ENCODE data around the gene LMTK2.
A peak's percentile ranks its signal among the peaks of the same experiment; 100 is the strongest.

LMTK2 gene

GRCh38 chr7:98078197-98078870 is 28.3 kb upstream of the LMTK2 start:
- H3K9ac ChIP-seq, result no peak overlapping the region
- TF ChIP-seq Cebpa-rat (IDR thresholded peaks at IDR 0.05), result no peak

GRCh38 chr7:98079891-98080648 is 26.6 kb upstream of the LMTK2 start:
- no peaks in the 10 kb centered on the region for H3K36me3 ChIP-seq
- H3K27ac ChIP-seq, result no peak overlapping the region
- peaks cover 0 to 6% (median 4%) of the 10 kb centered on the region in 11 experiments; a peak in 10 of 22 replicates for H3K9me3 ChIP-seq (replicated peaks in 1 of 11)
- H3K4me2 ChIP-seq, result no peak overlapping the region
- no peaks in the 10 kb centered on the region for H4K20me1 ChIP-seq
- H3K9ac ChIP-seq, result no peak overlapping the region
- no peak for TF ChIP-seq Cebpa-rat (IDR thresholded peaks at IDR 0.05)
- H3K27me3 ChIP-seq, result no peaks in the 10 kb centered on the region
- no peak overlapping the region for H3K4me3 ChIP-seq
- peaks cover 0 to 8% (median 4%) of the 10 kb centered on the region in 10 experiments; a peak in 10 of 20 replicates for H3K4me1 ChIP-seq

More at GRCh38 chr7:98078197-98078870, 28.3 kb upstream of the LMTK2 start:
- no peak overlapping the region for H3K4me3 ChIP-seq
- H3K27ac ChIP-seq, result no peak overlapping the region
- no peaks in the 10 kb centered on the region for H4K20me1 ChIP-seq
- H3K36me3 ChIP-seq, result no peaks in the 10 kb centered on the region
- no peak overlapping the region for H3K4me2 ChIP-seq
- H3K27me3 ChIP-seq, result no peaks in the 10 kb centered on the region
- H3K9me3 ChIP-seq (replicated peaks in 1 of 11), result peaks cover 0 to 11% (median 11%) of the 10 kb centered on the region in 11 experiments; a peak in 11 of 22 replicates
- no peaks in the 10 kb centered on the region for H3K4me1 ChIP-seq

DNA sequence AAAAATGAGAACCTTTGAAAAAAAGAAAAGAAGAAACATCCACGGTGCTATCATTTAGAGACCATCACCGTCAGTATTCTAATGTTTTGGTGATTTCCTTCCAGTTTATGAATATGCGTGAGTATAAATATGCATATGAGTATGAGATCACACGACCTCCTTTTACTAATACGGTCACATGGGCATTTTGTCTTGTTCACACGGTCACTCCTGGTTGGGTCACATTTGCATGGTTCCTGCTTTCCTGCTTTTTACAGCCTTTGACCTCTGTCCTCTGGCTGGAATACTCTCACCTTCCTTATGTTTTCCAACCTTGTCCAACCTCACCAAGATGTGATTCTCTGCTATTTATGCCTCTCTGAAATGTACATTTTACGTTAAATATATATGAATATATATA is 25.3 kb upstream of the LMTK2 start:
- Histone ChIP-seq H4K20me1 (no peaks in the 10 kb centered on the region), H3K36me3 (no peaks in the 10 kb centered on the region), H3K27ac (no peak overlapping the region), H3K9ac (no peak overlapping the region), H3K4me1 (peaks cover 0 to 12% (median 4%) of the 10 kb centered on the region in 10 experiments; a peak in 10 of 20 replicates), H3K27me3 (no peaks in the 10 kb centered on the region), H3K4me2 (no peak overlapping the region), H3K9me3 (replicated peaks in 1 of 11) (no peaks in the 10 kb centered on the region), H3K4me3 (no peak overlapping the region)
- no peak for TF ChIP-seq Cebpa-rat (IDR thresholded peaks at IDR 0.05)

DNA sequence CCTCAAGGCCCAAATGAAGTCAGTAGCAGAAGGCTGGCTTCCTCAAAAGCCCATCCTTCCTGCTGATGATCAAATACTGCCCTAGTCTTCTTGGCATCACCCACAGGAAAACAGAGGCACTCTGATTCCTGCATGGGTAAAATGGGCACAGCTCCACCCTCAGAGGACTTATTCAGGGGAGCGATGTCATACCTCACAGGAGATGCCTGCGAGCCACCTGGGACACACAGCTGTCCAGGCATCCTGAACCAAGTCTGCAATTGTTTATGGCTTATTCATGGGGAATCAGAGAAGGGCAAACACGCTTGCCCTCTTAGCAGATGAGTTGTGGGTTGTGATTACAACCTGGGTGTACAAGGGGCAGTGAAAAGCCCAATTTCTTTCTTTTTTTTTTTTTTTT is 22.0 kb upstream of the LMTK2 start:
- H3K4me3 ChIP-seq, result no peak overlapping the region
- H3K9ac ChIP-seq, result no peak overlapping the region
- peaks cover 0 to 14% (median 4%) of the 10 kb centered on the region in 10 experiments; a peak in 10 of 20 replicates for H3K4me1 ChIP-seq
- no peak overlapping the region for H3K27ac ChIP-seq
- H3K36me3 ChIP-seq, result no peaks in the 10 kb centered on the region
- H3K27me3 ChIP-seq, result no peaks in the 10 kb centered on the region
- no peak for TF ChIP-seq Cebpa-rat (IDR thresholded peaks at IDR 0.05)
- H3K9me3 ChIP-seq (replicated peaks in 1 of 11), result no peaks in the 10 kb centered on the region
- H3K4me2 ChIP-seq, result peak overlapping the region in 4 of 11 experiments; percentile 1 to 42 (median 24); a peak in 4 of 22 replicates
- H4K20me1 ChIP-seq, result no peaks in the 10 kb centered on the region

GRCh38 chr7:98085674-98086073 is 21.0 kb upstream of the LMTK2 start:
- no peaks in the 10 kb centered on the region for H4K20me1 ChIP-seq
- no peaks in the 10 kb centered on the region for H3K36me3 ChIP-seq
- H3K4me2 ChIP-seq, result no peak overlapping the region
- peaks cover 0 to 14% (median 4%) of the 10 kb centered on the region in 10 experiments; a peak in 10 of 20 replicates for H3K4me1 ChIP-seq
- peak overlapping the region in 1 of 11 experiments; percentile 7; a peak in 1 of 22 replicates for H3K27ac ChIP-seq
- no peak overlapping the region for H3K4me3 ChIP-seq
- no peak overlapping the region for H3K9ac ChIP-seq
- TF ChIP-seq Cebpa-rat (IDR thresholded peaks at IDR 0.05), result no peak
- H3K27me3 ChIP-seq, result no peaks in the 10 kb centered on the region
- no peaks in the 10 kb centered on the region for H3K9me3 ChIP-seq (replicated peaks in 1 of 11)

GRCh38 chr7:98086281-98086718 is 20.4 kb upstream of the LMTK2 start:
- H3K4me1 ChIP-seq, result peaks cover 0 to 14% (median 4%) of the 10 kb centered on the region in 10 experiments; a peak in 10 of 20 replicates

GRCh38 chr7:98088109-98088508 is 18.6 kb upstream of the LMTK2 start:
- H3K4me2 ChIP-seq, result no peak overlapping the region
- no peaks in the 10 kb centered on the region for H4K20me1 ChIP-seq
- TF ChIP-seq Cebpa-rat (IDR thresholded peaks at IDR 0.05), result no peak

More at GRCh38 chr7:98086281-98086718, 20.4 kb upstream of the LMTK2 start:
- no peak for TF ChIP-seq Cebpa-rat (IDR thresholded peaks at IDR 0.05)
- H3K9ac ChIP-seq, result no peak overlapping the region
- no peaks in the 10 kb centered on the region for H3K27me3 ChIP-seq
- H4K20me1 ChIP-seq, result no peaks in the 10 kb centered on the region
- H3K27ac ChIP-seq, result peak overlapping the region in 2 of 11 experiments; percentile 7 to 14; a peak in 1 of 22 replicates
- H3K9me3 ChIP-seq (replicated peaks in 1 of 11), result no peaks in the 10 kb centered on the region
- H3K4me3 ChIP-seq, result no peak overlapping the region
- no peaks in the 10 kb centered on the region for H3K36me3 ChIP-seq
- H3K4me2 ChIP-seq, result no peak overlapping the region

GRCh38 chr7:98090116-98090515 is 16.5 kb upstream of the LMTK2 start:
- peaks cover 0 to 6% (median 0%) of the 10 kb centered on the region in 10 experiments; a peak in 3 of 20 replicates for H3K4me1 ChIP-seq
- H3K4me3 ChIP-seq, result no peak overlapping the region
- TF ChIP-seq Cebpa-rat (IDR thresholded peaks at IDR 0.05), result no peak
- no peaks in the 10 kb centered on the region for H3K36me3 ChIP-seq
- peaks cover 5 to 23% (median 15%) of the 10 kb centered on the region in 11 experiments; a peak in 13 of 22 replicates for H3K9me3 ChIP-seq (replicated peaks in 1 of 11)
- no peak overlapping the region for H3K27ac ChIP-seq
- no peaks in the 10 kb centered on the region for H4K20me1 ChIP-seq
- no peak overlapping the region for H3K4me2 ChIP-seq
- no peak overlapping the region for H3K9ac ChIP-seq
- no peaks in the 10 kb centered on the region for H3K27me3 ChIP-seq

More at GRCh38 chr7:98088109-98088508, 18.6 kb upstream of the LMTK2 start:
- Histone ChIP-seq H3K36me3 (no peaks in the 10 kb centered on the region), H3K9me3 (replicated peaks in 1 of 11) (peaks cover 0 to 8% (median 4%) of the 10 kb centered on the region in 11 experiments; a peak in 8 of 22 replicates), H3K4me3 (no peak overlapping the region), H3K9ac (no peak overlapping the region), H3K27ac (no peak overlapping the region), H3K27me3 (no peaks in the 10 kb centered on the region), H3K4me1 (peaks cover 0 to 14% (median 4%) of the 10 kb centered on the region in 10 experiments; a peak in 10 of 20 replicates)

- Histone ChIP-seq H3K4me3 (no peak overlapping the region), H3K4me2 (no peak overlapping the region), H3K27ac (no peak overlapping the region), H3K9ac (no peak overlapping the region), H3K36me3 (no peaks in the 10 kb centered on the region), H3K9me3 (replicated peaks in 1 of 11) (peaks cover 13 to 32% (median 24%) of the 10 kb centered on the region in 11 experiments; a peak in 21 of 22 replicates), H3K27me3 (no peaks in the 10 kb centered on the region), H4K20me1 (no peaks in the 10 kb centered on the region), H3K4me1 (peaks cover 0 to 4% (median 0%) of the 10 kb centered on the region in 10 experiments; a peak in 2 of 20 replicates)
- no peak for TF ChIP-seq Cebpa-rat (IDR thresholded peaks at IDR 0.05)
Observed at GRCh38 chr7:98091061-98091460, 15.6 kb upstream of the LMTK2 start.

All from BLaER1 treated with 17β-estradiol and CSF1 and Interleukin-3, amounts not matched to agents 10 nM and 100 nM (cell line).